Erythroblast (primary cell): ENCODE measurements around the gene ERAL1.
A peak's percentile ranks its signal among the peaks of the same experiment; 100 is the strongest.

Experiments
- GATA1 ChIP-seq: IDR thresholded peaks from 2 replicates; pipeline ENCODE4 v1.6.1; 2011; ENCODE audit warnings: low read depth, mild to moderate bottlenecking, control low read depth, low read length, moderate library complexity
- POLR2A ChIP-seq: IDR thresholded peaks from 2 replicates; pipeline ENCODE4 v1.6.1; 2011; ENCODE audit warnings: mild to moderate bottlenecking, low read length

GRCh38 chr17:28857905-28858800 is 3.3 kb downstream of the ERAL1 start:
- TF ChIP-seq POLR2A (peak; percentile 73), GATA1 (no peak)
